ENCODE results near the gene LHFPL3. TPM values are rescaled to one million over a fixed set of nuclear protein-coding genes. Genes with fewer than 3 reads are reported as not detected.

LHFPL3 gene
- total RNA-seq, 1 experiment from 2014 or later = not detected

DNA sequence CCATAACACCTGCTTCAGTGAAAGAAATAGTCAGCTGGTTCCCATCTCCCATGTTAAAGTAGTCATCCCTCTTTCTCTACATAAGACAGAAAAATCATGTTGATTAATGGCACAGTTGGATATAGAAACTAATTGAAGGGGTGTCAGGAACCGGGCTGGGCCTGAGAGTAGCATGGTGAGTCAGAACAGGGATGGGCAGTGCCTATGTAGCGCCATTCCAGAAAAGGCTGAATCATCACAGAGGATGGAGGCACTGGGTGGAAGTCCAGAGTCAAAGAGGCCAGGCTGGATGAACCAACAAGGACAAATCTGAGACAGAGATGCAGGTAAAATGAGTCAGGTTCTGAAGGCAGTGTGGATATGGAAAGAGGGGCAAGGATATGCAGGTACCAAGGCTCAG, 201.2 kb downstream of the LHFPL3 start:
- Histone ChIP-seq H3T11ph (ENCODE audit: low read length) (no peak overlapping the region), H3K27me3 (ENCODE audit: insufficient read depth, low read length) (no peaks in the 10 kb centered on the region), H3K9me3 (ENCODE audit: control insufficient read depth, low read depth, low read length) (no peaks in the 10 kb centered on the region), H3K18ac (ENCODE audit: insufficient read length, low read depth, low read length) (no peak overlapping the region), H4K8ac (replicated peaks; ENCODE audit: insufficient read length, low read depth, low read length) (no peak overlapping the region), H2AK5ac (ENCODE audit: insufficient read length, low read length) (no peak overlapping the region), H3K23ac (ENCODE audit: insufficient read length, low read depth, low read length) (no peak overlapping the region), H3K79me1 (ENCODE audit: insufficient read depth, low read depth, low read length, poor library complexity, severe bottlenecking) (no peaks in the 10 kb centered on the region), H3K56ac (ENCODE audit: insufficient read length, low read depth, low read length) (no peak overlapping the region), H2BK20ac (ENCODE audit: low read depth, low read length, poor library complexity, severe bottlenecking) (no peak overlapping the region), H2BK12ac (ENCODE audit: insufficient read length, low read depth, low read length) (no peak overlapping the region), H3K23me2 (ENCODE audit: insufficient read length, low read depth, low read length, poor library complexity, severe bottlenecking) (no peaks in the 10 kb centered on the region), H2BK15ac (ENCODE audit: low read depth, low read length) (no peak overlapping the region), H3K79me2 (ENCODE audit: insufficient read depth, low read length) (no peaks in the 10 kb centered on the region), H3K4ac (ENCODE audit: low read depth, low read length) (no peak overlapping the region), H4K20me1 (ENCODE audit: control insufficient read depth, insufficient read depth, insufficient read length) (no peaks in the 10 kb centered on the region), H3K14ac (ENCODE audit: insufficient read depth, low read length) (no peak overlapping the region), H2BK5ac (ENCODE audit: insufficient read length, low read length) (no peak overlapping the region), H4K91ac (ENCODE audit: insufficient read length, low read depth, low read length) (no peak overlapping the region), H4K5ac (ENCODE audit: insufficient read length, low read depth, low read length) (no peak overlapping the region), H3K4me1 (ENCODE audit: insufficient read depth, low read length) (no peaks in the 10 kb centered on the region), H3K27ac (ENCODE audit: insufficient read length, low read depth, low read length) (no peak overlapping the region), H2AFZ (ENCODE audit: low read length) (no peak overlapping the region), H3K9ac (ENCODE audit: extremely low read depth, insufficient read length, low read length) (no peak overlapping the region), H3K4me2 (ENCODE audit: insufficient read depth, insufficient read length, low read length) (no peak overlapping the region), H2BK120ac (ENCODE audit: low read depth, low read length, poor library complexity, severe bottlenecking) (no peak overlapping the region)
- Mint-ChIP-seq H3K4me3 (no peak overlapping the region), H3K9me3 (peaks cover 0 to 14% of the 10 kb centered on the region in 2 experiments; a peak in 2 of 5 replicates), H3K4me1 (no peaks in the 10 kb centered on the region), H3K36me3 (ENCODE audit: insufficient read depth in 1 of 3, low read depth in 3 of 3) (peaks cover 0 to 12% (median 0%) of the 10 kb centered on the region in 3 experiments; a peak in 2 of 7 replicates), H3K27ac (no peak overlapping the region), H3K27me3 (ENCODE audit: low read depth) (peaks cover 5% of the 10 kb centered on the region; the same call in 1 of the 2 replicates)
- WGBS (ENCODE audit: extremely low coverage, insufficient read length, low lambda C conversion rate) = no CpG with 5 or more reads among the region's 2 CpGs
- no peak for TF ChIP-seq CTCF (conservative IDR thresholded peaks at IDR 0.05)
- DNase-seq = no peak
